GM23248 (cell line): ENCODE results near the gene SH3D19. TPM values are rescaled to one million over a fixed set of nuclear protein-coding genes. Genes with fewer than 3 reads are reported as not detected.

ENCODE experiments used
- DNase-seq: peaks from one replicate; pipeline ENCODE4 v3.0.0-alpha.2; 2015
- H2AFZ ChIP-seq: fragments of 200-600 bp; sonication (generic); 2 replicates; pipeline ENCODE4 v1.6.1; 2016; ENCODE audit warnings: antibody characterized with exemption
- H3F3A ChIP-seq: fragments of 200-600 bp; sonication (generic); 2 replicates; pipeline ENCODE4 v1.6.1; 2016; ENCODE audit warnings: mild to moderate bottlenecking, antibody characterized with exemption, mixed run types; ENCODE audit not compliant: insufficient read depth
- H3K27ac ChIP-seq: fragments of 200-600 bp; sonication (generic); 2 replicates; pipeline ENCODE4 v1.5.1; 2016; ENCODE audit warnings: mild to moderate bottlenecking
- H3K27me3 ChIP-seq: fragments of 200-600 bp; sonication (generic); replicated peaks from 2 replicates; pipeline ENCODE4 v1.6.1; 2016; ENCODE audit warnings: mild to moderate bottlenecking; ENCODE audit not compliant: insufficient read depth
- H3K36me3 ChIP-seq: fragments of 200-600 bp; sonication (generic); 2 replicates; pipeline ENCODE4 v1.6.1; 2016; ENCODE audit warnings: low read depth, mild to moderate bottlenecking
- H3K4me1 ChIP-seq: fragments of 200-600 bp; sonication (generic); 2 replicates; pipeline ENCODE4 v1.6.1; 2016; ENCODE audit warnings: mild to moderate bottlenecking; ENCODE audit not compliant: insufficient read depth
- H3K4me2 ChIP-seq: fragments of 200-600 bp; sonication (generic); one replicate; pipeline ENCODE4 v1.6.1; 2016; ENCODE audit warnings: mild to moderate bottlenecking; ENCODE audit not compliant: unreplicated experiment
- H3K4me3 ChIP-seq: fragments of 200-600 bp; sonication (generic); 2 replicates; pipeline ENCODE4 v1.5.1; 2016; ENCODE audit warnings: mild to moderate bottlenecking
- H3K79me2 ChIP-seq: fragments of 200-600 bp; sonication (generic); 2 replicates; pipeline ENCODE4 v1.6.1; 2016; ENCODE audit warnings: mild to moderate bottlenecking; ENCODE audit not compliant: insufficient read depth
- H3K9ac ChIP-seq: fragments of 200-600 bp; sonication (generic); 2 replicates; pipeline ENCODE4 v1.6.1; 2016; ENCODE audit warnings: mild to moderate bottlenecking
- H3K9me2 ChIP-seq: fragments of 200-600 bp; sonication (generic); 2 replicates; pipeline ENCODE4 v1.6.1; 2016; ENCODE audit warnings: mixed run types, mild to moderate bottlenecking, moderate library complexity; ENCODE audit not compliant: insufficient read depth
- H3K9me3 ChIP-seq: fragments of 200-600 bp; sonication (generic); one replicate; pipeline ENCODE4 v1.6.1; 2017; ENCODE audit warnings: low read depth
- H4K20me1 ChIP-seq: fragments of 200-600 bp; sonication (generic); 2 replicates; pipeline ENCODE4 v1.6.0; 2016; ENCODE audit not compliant: insufficient read depth
- EZH2 ChIP-seq: fragments of 200-600 bp; sonication (generic); IDR thresholded peaks from 2 replicates; pipeline ENCODE4 v1.6.1; 2018; ENCODE audit warnings: antibody characterized with exemption, mild to moderate bottlenecking; ENCODE audit not compliant: insufficient read depth, poor library complexity, severe bottlenecking
- EZH2phosphoT487 ChIP-seq: fragments of 200-600 bp; sonication (generic); IDR thresholded peaks from 2 replicates; pipeline ENCODE4 v1.6.1; 2018; ENCODE audit warnings: antibody characterized with exemption, moderate library complexity, mild to moderate bottlenecking, low read depth; ENCODE audit not compliant: insufficient read depth
- WGBS, 2 experiments: methylation state at CpG; one replicate each; pipeline ENCODE4 v1.1.6; 2015 to 2017; ENCODE audit warnings: low lambda C conversion rate in 2 of 2, low coverage in 1 of 2; ENCODE audit errors: missing lambda C conversion rate in 2 of 2; 5-methylcytosine and 5-hydroxymethylcytosine counted together
- in situ Hi-C: fragments of 300-500 bp; cut with MboI; formaldehyde crosslinking; loops from 2 replicates; pipeline ENCODE4 v1.15.0; 2020
- polyA plus RNA-seq: library from polyadenylated mRNA; unstranded; fragments of >200 nt; fragmentation: Nextera tagmentation; extraction: Ambion mirVana; gene quantifications from 2 replicates; pipeline ENCODE4 v1.2.1, GENCODE V29; 2016
- total RNA-seq: library from RNA; depleted of rRNA; stranded (reverse); fragments of >200 nt; shearing (Covaris generic); gene quantifications from 2 replicates; pipeline ENCODE4 v1.2.3, GENCODE V29; 2014

Gene SH3D19
- total and polyA plus RNA-seq, 2 experiments from 2014 or later = 29.1 to 47.8 TPM

GRCh38 chr4:151147000-151147399 is 178.4 kb downstream of the SH3D19 start:
- H3K36me3 ChIP-seq = peaks cover 35% of the 10 kb centered on the region
- H3K27ac ChIP-seq = no peak overlapping the region
- H3K4me1 ChIP-seq = no peaks in the 10 kb centered on the region
- WGBS, 2 experiments = 97 to 99% methylated on average over 3 of the region's 3 CpGs
- TF ChIP-seq EZH2 = no peak
- no peak for TF ChIP-seq EZH2phosphoT487
- no peaks in the 10 kb centered on the region for H3F3A ChIP-seq
- no peak overlapping the region for H2AFZ ChIP-seq
- no peaks in the 10 kb centered on the region for H4K20me1 ChIP-seq
- no peak overlapping the region for H3K4me2 ChIP-seq
- H3K9me2 ChIP-seq = no peaks in the 10 kb centered on the region
- in situ Hi-C loops = no loop called here
- H3K9me3 ChIP-seq = no peaks in the 10 kb centered on the region
- no peaks in the 10 kb centered on the region for H3K79me2 ChIP-seq
- H3K9ac ChIP-seq = no peak overlapping the region
- H3K27me3 ChIP-seq = no peaks in the 10 kb centered on the region
- H3K4me3 ChIP-seq = no peak overlapping the region
- no peak for DNase-seq

- Histone ChIP-seq H3K9me3 (no peaks in the 10 kb centered on the region), H3K4me1 (no peaks in the 10 kb centered on the region), H3K27ac (no peak overlapping the region), H2AFZ (no peak overlapping the region), H4K20me1 (no peaks in the 10 kb centered on the region), H3K4me3 (no peak overlapping the region), H3K4me2 (no peak overlapping the region), H3K36me3 (peaks cover 50% of the 10 kb centered on the region), H3F3A (no peaks in the 10 kb centered on the region), H3K79me2 (no peaks in the 10 kb centered on the region), H3K9me2 (no peaks in the 10 kb centered on the region), H3K27me3 (no peaks in the 10 kb centered on the region), H3K9ac (no peak overlapping the region)
- TF ChIP-seq EZH2 (no peak), EZH2phosphoT487 (no peak)
- WGBS, 2 experiments = 86 to 93% methylated on average over 5 of the region's 5 CpGs
- in situ Hi-C loops = no loop called here
- DNase-seq = no peak
Observed at GRCh38 chr4:151144329-151145072, 180.9 kb downstream of the SH3D19 start.

- H3K79me2 ChIP-seq = no peaks in the 10 kb centered on the region
- no peak overlapping the region for H3K27ac ChIP-seq
- no peak overlapping the region for H3K9ac ChIP-seq
- H3F3A ChIP-seq = no peaks in the 10 kb centered on the region
- H3K4me1 ChIP-seq = no peaks in the 10 kb centered on the region
- no peaks in the 10 kb centered on the region for H3K9me3 ChIP-seq
- in situ Hi-C loops = no loop called here
- DNase-seq = no peak
- H3K36me3 ChIP-seq = peaks cover 50% of the 10 kb centered on the region
- no peak overlapping the region for H3K4me2 ChIP-seq
- no peaks in the 10 kb centered on the region for H4K20me1 ChIP-seq
- 87 to 91% methylated on average over 3 of the region's 3 CpGs for WGBS, 2 experiments
- TF ChIP-seq EZH2phosphoT487 (no peak), EZH2 (no peak)
- H3K27me3 ChIP-seq = no peaks in the 10 kb centered on the region
- H3K4me3 ChIP-seq = no peak overlapping the region
- H2AFZ ChIP-seq = no peak overlapping the region
- no peaks in the 10 kb centered on the region for H3K9me2 ChIP-seq
Observed at GRCh38 chr4:151143811-151144210, 181.6 kb downstream of the SH3D19 start.

- 93 to 95% methylated on average over 2 of the region's 2 CpGs for WGBS, 2 experiments
Observed at GRCh38 chr4:151143162-151143561, 182.2 kb downstream of the SH3D19 start.

More at GRCh38 chr4:151143162-151143561, 182.2 kb downstream of the SH3D19 start:
- Histone ChIP-seq H3K9me3 (no peaks in the 10 kb centered on the region), H2AFZ (no peak overlapping the region), H3K4me2 (no peak overlapping the region), H3K36me3 (peaks cover 44% of the 10 kb centered on the region), H3K4me1 (no peaks in the 10 kb centered on the region), H3F3A (no peaks in the 10 kb centered on the region), H3K79me2 (no peaks in the 10 kb centered on the region), H3K9ac (no peak overlapping the region), H3K27me3 (no peaks in the 10 kb centered on the region), H4K20me1 (no peaks in the 10 kb centered on the region), H3K9me2 (no peaks in the 10 kb centered on the region), H3K27ac (no peak overlapping the region), H3K4me3 (no peak overlapping the region)
- in situ Hi-C loops = no loop called here
- TF ChIP-seq EZH2 = no peak
- no peak for TF ChIP-seq EZH2phosphoT487
- no peak for DNase-seq
